Measurements from ENCODE around the gene RFC3.

RFC3 gene

DNA sequence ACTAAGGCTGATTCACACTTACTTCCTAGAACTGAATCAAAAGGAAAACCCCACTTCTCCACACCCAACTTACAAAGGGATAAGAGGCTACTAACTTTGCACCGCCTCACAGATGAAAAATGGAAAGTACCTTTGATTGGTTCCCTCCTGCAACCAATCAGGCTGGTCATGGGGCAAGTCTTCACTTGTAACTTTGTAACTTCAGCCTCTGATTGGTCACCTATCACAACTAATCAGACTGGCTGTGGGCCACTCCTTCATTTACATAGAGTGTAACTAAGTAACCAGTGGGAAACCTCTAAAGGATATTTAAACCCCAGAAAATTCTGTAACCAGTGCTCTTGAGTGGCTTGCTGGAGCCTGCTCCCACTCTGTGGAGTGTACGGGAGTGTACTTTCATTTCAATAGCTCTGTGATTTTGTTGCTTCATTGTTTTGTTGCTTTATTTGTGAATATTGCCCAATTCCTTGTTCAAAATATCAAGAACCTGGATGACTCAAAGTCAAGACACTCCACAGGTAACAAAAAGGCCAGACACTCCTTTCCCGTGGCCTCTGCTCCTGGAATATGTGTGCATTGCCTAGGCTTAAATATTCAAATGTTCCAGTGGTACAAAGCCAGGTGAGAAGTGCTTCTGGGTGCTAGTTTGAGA, 50.5 kb downstream of the RFC3 start:
- no peak for DNase-seq (ENCODE audit: low read depth)

- DNase-seq (ENCODE audit: low read depth) = no peak
These were observed 51.1 kb downstream of the RFC3 start for GRCh38 chr13:33869005-33869404.

DNA sequence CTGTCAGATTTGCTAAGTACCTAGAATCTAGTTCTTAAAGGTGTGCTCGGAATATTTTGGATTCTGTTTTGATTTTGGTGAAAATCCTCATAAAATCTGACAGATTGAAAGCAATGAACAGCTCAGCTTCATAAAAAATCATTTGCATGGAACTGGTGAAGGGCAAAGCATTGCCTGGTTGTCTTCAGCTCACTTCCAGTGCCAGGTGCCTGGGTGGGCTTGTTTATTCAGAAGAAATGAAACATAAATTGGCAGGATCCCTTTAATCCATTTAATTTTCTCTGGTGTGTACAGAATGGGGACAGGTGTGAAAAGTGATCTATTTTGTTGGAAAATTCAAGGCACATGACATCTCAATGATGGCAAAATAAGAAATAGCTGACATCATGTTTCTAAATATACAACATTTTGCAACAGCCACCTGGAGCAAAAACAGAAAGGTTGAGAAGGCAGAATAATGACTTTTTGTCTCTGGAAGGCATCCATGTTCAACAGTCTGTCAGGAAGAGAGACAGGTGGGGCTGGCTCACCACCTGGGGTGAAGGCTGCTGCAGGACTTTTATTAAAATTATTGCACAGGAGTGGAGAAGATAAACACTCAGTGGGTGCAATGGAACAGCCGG, 52.2 kb downstream of the RFC3 start:
- no peak for DNase-seq (ENCODE audit: low read depth)

DNA sequence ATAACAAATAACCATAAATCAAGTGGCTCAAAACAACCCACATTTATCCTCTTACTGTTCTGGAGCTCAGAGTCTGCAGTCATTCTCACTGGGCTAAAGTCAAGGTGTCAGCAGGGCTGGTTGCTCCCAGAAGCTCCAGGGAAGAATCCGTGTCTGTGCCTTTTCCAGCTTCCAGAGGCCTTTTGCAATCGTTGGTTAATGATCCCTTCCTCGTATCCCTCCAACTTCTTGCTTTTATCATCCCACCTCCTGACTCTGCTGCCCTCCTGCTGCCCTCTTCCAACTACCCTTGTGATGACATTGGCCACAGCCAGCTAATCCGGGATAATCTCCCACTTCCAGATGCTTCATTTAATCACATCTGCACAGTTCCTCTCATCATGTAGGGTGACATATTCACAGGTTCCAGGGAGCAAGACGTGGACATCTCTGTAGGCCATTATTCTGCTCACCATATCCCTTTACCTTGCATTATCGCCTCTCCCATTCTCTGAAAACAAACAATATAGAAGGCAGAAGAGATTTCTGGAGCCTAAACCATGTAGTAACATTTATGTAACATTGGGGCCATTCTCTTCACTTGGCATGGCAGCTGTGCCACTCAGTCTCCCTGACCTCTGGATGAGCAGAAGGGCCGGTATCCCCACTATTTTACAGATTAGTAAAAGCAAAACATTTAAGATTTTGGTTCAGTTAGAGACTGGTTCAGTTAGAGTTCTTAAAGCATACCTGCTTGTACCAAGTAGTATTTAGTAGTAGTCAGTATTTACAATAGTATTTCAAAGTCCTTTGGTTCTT, 53.5 kb downstream of the RFC3 start:
- no peak for DNase-seq (ENCODE audit: low read depth)

- no peak for DNase-seq (ENCODE audit: low read depth)
These were observed 54.0 kb downstream of the RFC3 start for GRCh38 chr13:33872005-33872351.

DNA sequence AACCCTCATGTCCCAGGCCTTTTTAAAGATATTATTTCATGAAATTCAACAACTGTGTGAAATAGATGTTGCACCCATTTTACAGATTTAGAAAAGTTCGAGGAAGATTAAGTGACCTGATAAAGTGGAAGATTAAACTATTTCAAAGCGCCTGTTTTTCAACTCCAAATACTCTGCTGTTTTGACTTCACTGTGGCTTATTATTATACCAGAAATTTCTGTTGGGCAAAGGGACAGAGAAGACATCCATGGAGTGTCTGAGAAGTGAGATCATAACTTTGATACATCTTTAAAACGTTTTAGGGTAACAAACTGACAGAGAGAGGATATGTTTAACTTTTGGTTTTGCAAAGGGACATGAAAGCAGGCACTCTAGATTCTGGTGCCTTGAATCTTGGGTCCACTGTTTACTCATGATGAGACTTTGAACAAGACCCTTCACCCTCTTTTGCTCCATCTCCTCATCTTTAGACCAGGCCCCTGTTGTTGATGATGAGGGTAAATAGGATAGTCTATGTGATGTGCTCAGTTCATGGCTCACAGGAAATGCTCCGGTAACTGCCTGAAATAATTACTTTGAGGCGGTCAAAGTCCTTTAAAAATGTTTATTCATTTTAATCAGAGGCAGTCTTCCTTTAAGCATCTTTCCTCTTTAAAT, 55.4 kb downstream of the RFC3 start:
- no peak for DNase-seq (ENCODE audit: low read depth)

GRCh38 chr13:33874871-33875270, 56.9 kb downstream of the RFC3 start:
- DNase-seq (ENCODE audit: low read depth) = no peak

DNA sequence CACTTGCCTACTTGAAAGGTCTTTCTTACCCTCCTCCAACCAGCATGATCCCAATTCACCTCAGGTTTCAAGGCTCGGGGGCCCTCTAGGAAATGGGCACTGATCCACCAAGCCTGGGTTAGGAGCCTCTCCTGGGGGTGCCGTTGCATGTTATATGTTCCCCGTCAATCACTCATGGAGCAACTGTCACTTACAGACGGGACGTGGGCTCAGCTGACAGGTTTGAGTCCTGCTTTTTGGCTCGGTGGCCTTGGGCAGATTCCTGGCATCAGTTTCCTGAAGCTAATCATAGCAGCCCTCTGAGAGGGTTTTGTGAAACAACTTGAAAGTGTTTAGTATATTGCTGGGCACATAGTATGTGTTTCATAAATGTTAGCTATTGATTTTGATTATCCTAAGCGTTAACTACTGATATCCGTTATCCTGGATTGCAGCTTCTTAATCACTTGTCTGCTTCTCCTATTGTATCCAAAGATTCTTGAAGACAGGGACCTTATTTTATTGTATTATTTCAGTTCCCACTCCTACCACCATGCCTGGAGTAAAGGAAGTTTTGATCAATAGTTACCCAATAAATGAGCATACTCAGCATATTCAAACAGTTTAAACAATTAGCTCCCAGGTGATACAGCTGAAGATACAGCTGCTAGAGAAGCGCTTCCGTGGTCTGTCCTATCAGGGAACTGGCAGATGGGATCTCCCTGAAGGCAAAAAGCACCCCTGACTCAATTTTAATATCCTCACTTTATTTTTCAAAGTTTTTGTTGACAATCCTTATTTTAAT, 57.9 kb downstream of the RFC3 start:
- DNase-seq (ENCODE audit: low read depth) = no peak

- DNase-seq (ENCODE audit: low read depth) = no peak
These were observed 58.9 kb downstream of the RFC3 start for GRCh38 chr13:33876716-33877394.

GRCh38 chr13:33879118-33879517, 61.2 kb downstream of the RFC3 start:
- no peak for DNase-seq (ENCODE audit: low read depth)

DNA sequence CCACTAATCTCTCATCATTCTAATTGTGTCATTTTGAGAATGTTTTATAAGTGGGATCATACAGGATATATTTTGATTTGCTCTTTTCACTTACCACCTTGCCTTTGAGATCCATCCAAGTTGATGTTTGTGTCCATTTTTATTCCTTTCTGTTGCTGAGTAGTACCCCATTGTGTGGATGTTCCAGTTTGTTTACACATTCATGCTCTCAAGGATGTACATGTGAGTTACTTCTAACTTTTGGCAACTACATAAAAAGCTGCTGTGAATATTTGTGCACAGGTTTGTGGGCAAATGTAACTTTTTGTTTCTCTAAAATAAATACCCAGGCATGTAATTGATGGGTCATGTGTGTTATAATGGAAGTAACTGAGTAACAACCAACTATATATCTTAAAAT, 64.9 kb downstream of the RFC3 start:
- no peak for DNase-seq (ENCODE audit: low read depth)

GRCh38 chr13:33884531-33885220, 66.7 kb downstream of the RFC3 start:
- no peak for DNase-seq (ENCODE audit: low read depth)

Data from stimulated activated CD8-positive, alpha-beta memory T cell treated with anti-CD3 and anti-CD28 coated beads, Interleukin-12 subunit alpha, Interleukin-12 subunit beta, amount 100 ng/mL, for 1 hour (primary cell).